ENCODE results near the gene FLII. TPM values are rescaled to one million over a fixed set of nuclear protein-coding genes. Genes with fewer than 3 reads are reported as not detected.
A peak's percentile ranks its signal among the peaks of the same experiment; 100 is the strongest.

The FLII gene
- total and polyA plus RNA-seq, 2 of the 13 experiments (the other 11 are each of a cell fraction or from before 2014, with no cell fraction given), result 130 to 303 TPM

- TF ChIP-seq PRDM4 (CRISPR knock-in tag; IDR thresholded peaks at IDR 0.05; ENCODE audit: borderline replicate concordance), result no peak
- no peak for TF ChIP-seq RFX5 (IDR thresholded peaks at IDR 0.05; ENCODE audit: low read depth, low read length)
- no peak for TF ChIP-seq ZMYM3 (CRISPR knock-in tag; IDR thresholded peaks at IDR 0.05)
- no peak for TF ChIP-seq SOX6 (IDR thresholded peaks at IDR 0.05)
- no peak for TF ChIP-seq SOX6 (CRISPR knock-in tag; IDR thresholded peaks at IDR 0.05)
- peak; percentile 16; the same call in 1 of the 2 replicates for TF ChIP-seq CBX5 (CRISPR knock-in tag; IDR thresholded peaks at IDR 0.05; ENCODE audit: borderline replicate concordance)
- TF ChIP-seq MXD3 (CRISPR knock-in tag; IDR thresholded peaks at IDR 0.05), result 0 out of 2 replicates have a peak, but pooled peaks have one; percentile 39
- peak; percentile 36 for TF ChIP-seq CTCF (CRISPR knock-in tag; IDR thresholded peaks at IDR 0.05)
- TF ChIP-seq MTF2 (CRISPR knock-in tag; IDR thresholded peaks at IDR 0.05; ENCODE audit: borderline replicate concordance), result 0 out of 2 replicates have a peak, but pooled peaks have one; percentile 47
- TF ChIP-seq, protein P1, sequence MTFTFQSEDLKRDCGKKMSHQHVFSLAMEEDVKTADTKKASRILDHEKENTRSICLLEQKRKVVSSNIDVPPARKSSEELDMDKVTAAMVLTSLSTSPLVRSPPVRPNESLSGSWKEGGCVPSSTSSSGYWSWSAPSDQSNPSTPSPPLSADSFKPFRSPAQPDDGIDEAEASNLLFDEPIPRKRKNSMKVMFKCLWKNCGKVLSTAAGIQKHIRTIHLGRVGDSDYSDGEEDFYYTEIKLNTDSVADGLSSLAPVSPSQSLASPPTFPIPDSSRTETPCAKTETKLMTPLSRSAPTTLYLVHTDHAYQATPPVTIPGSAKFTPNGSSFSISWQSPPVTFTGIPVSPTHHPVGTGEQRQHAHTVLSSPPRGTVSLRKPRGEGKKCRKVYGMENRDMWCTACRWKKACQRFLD (CRISPR knock-in tag; IDR thresholded peaks at IDR 0.05; ENCODE audit: borderline replicate concordance), result 0 out of 2 replicates have a peak, but pooled peaks have one; percentile 23
- TF ChIP-seq DBP (CRISPR knock-in tag; IDR thresholded peaks at IDR 0.05; ENCODE audit: not compliant biosample characterization), result peak; percentile 41
- TF ChIP-seq ZNF142 (CRISPR knock-in tag; IDR thresholded peaks at IDR 0.05), result 0 out of 2 replicates have a peak, but pooled peaks have one; percentile 24
- peak; percentile 41; the same call in 1 of the 2 replicates for TF ChIP-seq THAP11 (CRISPR knock-in tag; IDR thresholded peaks at IDR 0.05)
- TF ChIP-seq, protein P2, sequence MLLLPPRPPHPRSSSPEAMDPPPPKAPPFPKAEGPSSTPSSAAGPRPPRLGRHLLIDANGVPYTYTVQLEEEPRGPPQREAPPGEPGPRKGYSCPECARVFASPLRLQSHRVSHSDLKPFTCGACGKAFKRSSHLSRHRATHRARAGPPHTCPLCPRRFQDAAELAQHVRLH (CRISPR knock-in tag; IDR thresholded peaks at IDR 0.05; ENCODE audit: borderline replicate concordance, low read depth), result peak; percentile 36; the same call in 1 of the 2 replicates
- no peak for TF ChIP-seq ZNF12 (CRISPR knock-in tag; IDR thresholded peaks at IDR 0.05)
- TF ChIP-seq BRD4 (CRISPR knock-in tag; IDR thresholded peaks at IDR 0.05), result 0 out of 2 replicates have a peak, but pooled peaks have one; percentile 37
These were observed 569 bp downstream of the FLII start (continued) for GRCh38 chr17:18257982-18258355.

All from HepG2 (cell line).